Adipose tissue (tissue), 3 donors: ENCODE measurements around the gene TPH1. TPM values are rescaled to one million over a fixed set of nuclear protein-coding genes. Genes with fewer than 3 reads are reported as not detected.

ENCODE experiments used
- polyA plus RNA-seq, 3 donors: library from polyadenylated mRNA; stranded (reverse); fragments of 200-250 nt; gene quantifications; one replicate each; pipeline ENCODE4 v1.2.3, GENCODE V29; 2013
- donor health status: healthy with polysubstance abuse.
- donor health status: Bipolar disorder and iron deficiency.
- donor health status: healthy.

The TPH1 gene
- polyA plus RNA-seq, 3 donors = 0.06 to 0.22 (median 0.16) TPM

Other genes with a start within 250 kb of the TPH1 start
- 10 to 100 TPM; 20.0 to 46.7 (median 30.0) TPM for gene SERGEF, start 33.2 kb downstream of the TPH1 start, polyA plus RNA-seq
- gene SAAL1, start 59.8 kb upstream of the TPH1 start, polyA plus RNA-seq = 1 to 10 TPM; 6.1 to 7.3 (median 6.5) TPM
- gene MRGPRX3, start 86.3 kb upstream of the TPH1 start, polyA plus RNA-seq = not detected
- not detected for gene MRGPRX4, start 126.6 kb upstream of the TPH1 start, polyA plus RNA-seq
- 1 to 10 TPM in 1 of 3 donors, under 1 TPM in 2; 0.15 to 9.1 (median 0.90) TPM for gene SAA4, start 190.5 kb upstream of the TPH1 start, polyA plus RNA-seq
- gene SAA2, start 202.4 kb upstream of the TPH1 start, polyA plus RNA-seq = 100 to 1,000 TPM in 2 of 3 donors, 10 to 100 TPM in 1; 60.2 to 920 (median 158) TPM
- 1,000 to 10,000 TPM in 2 of 3 donors, 100 to 1,000 TPM in 1; 438 to 7,745 (median 1,180) TPM for gene SAA1, start 220.0 kb upstream of the TPH1 start, polyA plus RNA-seq